Motor neuron (in vitro differentiated cells): ENCODE measurements around the gene TRIM26. TPM values are rescaled to one million over a fixed set of nuclear protein-coding genes. Genes with fewer than 3 reads are reported as not detected.
"Not testable (repeated sequence)": the region's sequence is repeated elsewhere in the genome, so short reads cannot be mapped to it uniquely, and the experiment has no call there.

Source experiments
- ATAC-seq, 8 experiments: fragments of 200-7000 bp; cut with Tn5 transposase; replicated peaks in 6 of 8; 2 replicates each; pipeline ENCODE4 v1.8.0; 2021; ENCODE audit warnings: mild to moderate bottlenecking in 8 of 8, moderate library complexity in 8 of 8
- H3K27ac ChIP-seq, 2 donors: fragments of 250-450 bp; sonication (Bioruptor Pico); 2 replicates each; pipeline ENCODE4 v1.9.0; 2021; ENCODE audit warnings: antibody characterized with exemption in 2 of 2, mild to moderate bottlenecking in 2 of 2, moderate library complexity in 1 of 2
- H3K4me1 ChIP-seq, 2 donors: fragments of 250-450 bp; sonication (Bioruptor Pico); replicated peaks in 1 of 2; 2 replicates each; pipeline ENCODE4 v1.6.1; 2021; ENCODE audit warnings: antibody characterized with exemption in 2 of 2, mild to moderate bottlenecking in 2 of 2, moderate library complexity in 1 of 2
- H3K4me3 ChIP-seq, 5 donors: fragments of 250-450 bp; sonication (Bioruptor Pico); 2 replicates each; pipeline ENCODE4 v1.9.0; 2021; ENCODE audit warnings: antibody characterized with exemption in 5 of 5, mild to moderate bottlenecking in 5 of 5, moderate library complexity in 4 of 5
- WGBS, 10 experiments: fragments of 450-650 bp; shearing (Covaris generic); methylation state at CpG; one replicate each; pipeline ENCODE4 v1.0.0; 2022; 5-methylcytosine and 5-hydroxymethylcytosine counted together
- in situ Hi-C, 9 experiments: fragments of 400-800 bp; cut with MboI; loops; one replicate each; pipeline ENCODE4 v1.15.0; 2021; ENCODE audit warnings: low sequenced_read_pairs in 9 of 9, low pct_unique_long_range_greater_than_20kb in 2 of 9; ENCODE audit not compliant: unreplicated experiment in 9 of 9
- total RNA-seq, 8 experiments: library from RNA; unstranded; fragments of 300-600 nt; gene quantifications; 2 replicates each; pipeline versions ENCODE4 v1.2.3 to v1.2.4, GENCODE V29; 2022

Gene TRIM26
- total RNA-seq, 8 experiments from 2014 or later, result 20.7 to 60.1 (median 28.7) TPM

DNA sequence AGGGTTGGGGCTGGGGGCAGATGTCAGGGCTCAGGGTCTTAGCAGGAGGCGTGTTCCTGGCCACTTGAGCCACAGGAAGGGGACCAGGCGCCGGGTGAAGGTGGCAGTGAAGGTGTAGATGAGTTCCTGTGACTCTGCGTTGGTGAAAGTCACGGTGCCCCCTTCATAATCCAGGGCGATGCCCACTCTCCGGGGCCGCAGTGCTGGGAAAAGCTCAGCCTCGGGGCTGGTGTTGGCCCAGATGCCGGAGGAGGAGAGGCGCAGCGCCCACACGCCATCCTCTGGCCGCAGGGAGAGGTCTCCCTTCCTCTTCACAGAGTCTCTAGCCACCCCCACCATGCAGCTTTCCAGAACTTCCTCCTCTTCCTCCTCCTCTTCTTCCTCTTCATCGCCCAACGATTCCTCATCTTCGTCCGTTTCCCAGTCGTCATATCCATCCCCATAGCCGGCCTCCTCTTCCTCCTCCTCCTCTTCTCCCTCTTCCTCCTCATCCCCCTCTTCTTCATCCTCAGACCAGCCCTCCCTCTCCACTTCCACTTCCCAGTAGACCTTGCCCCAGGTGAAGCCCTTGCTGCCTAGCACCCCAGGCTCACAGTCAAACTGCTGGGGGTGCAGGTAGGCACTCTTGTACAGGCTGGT, 27.2 kb downstream of the TRIM26 start:
- H3K4me1 ChIP-seq, result no peaks in the 10 kb centered on the region
- no peak overlapping the region for H3K4me3 ChIP-seq
- ATAC-seq, result peak in 1 of 8 experiments; percentile 25
- H3K27ac ChIP-seq, result no peak overlapping the region
- in situ Hi-C loops, result no loop called here
- 81 to 100% (median 93%) methylated on average over 4 to 13 of the region's 20 CpGs; no CpG with 5 or more reads in 4 of the 10 experiments for WGBS, 10 experiments

DNA sequence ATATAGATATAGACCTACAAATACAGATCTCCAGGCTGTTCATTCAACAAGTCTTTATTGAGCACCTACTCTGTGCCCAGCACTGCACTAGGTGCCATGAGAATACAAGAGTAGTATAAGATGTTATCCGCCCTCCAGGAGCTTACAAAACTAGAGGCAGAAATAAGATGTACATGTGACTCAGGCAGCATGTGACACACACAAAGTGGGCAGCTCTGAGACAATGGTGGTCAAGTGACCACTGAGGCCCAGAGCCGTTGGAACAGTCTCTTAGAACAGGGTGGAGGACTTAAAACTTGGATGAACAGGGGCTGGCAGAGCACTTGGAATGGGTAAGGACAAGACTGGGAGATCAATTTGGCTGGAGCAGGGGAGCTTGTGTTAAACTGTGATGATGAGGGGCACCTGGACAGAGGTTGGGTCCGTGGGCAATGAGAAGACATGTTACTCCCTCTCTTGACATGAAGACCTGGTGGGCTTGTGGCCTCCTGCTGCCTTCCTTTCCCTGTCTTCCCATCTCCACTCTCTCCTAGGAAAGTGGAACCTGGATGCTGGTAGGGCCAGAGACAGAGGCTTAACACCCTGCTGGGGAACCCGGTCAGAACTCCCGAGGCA, 28.7 kb downstream of the TRIM26 start:
- H3K4me1 ChIP-seq, result no peaks in the 10 kb centered on the region
- in situ Hi-C loops, result no loop called here
- WGBS, 10 experiments, result 70 to 100% (median 100%) methylated on average over 1 to 5 of the region's 5 CpGs; no CpG with 5 or more reads in 2 of the 10 experiments
- no peak overlapping the region for H3K27ac ChIP-seq
- no peak for ATAC-seq
- H3K4me3 ChIP-seq, result no peak overlapping the region

DNA sequence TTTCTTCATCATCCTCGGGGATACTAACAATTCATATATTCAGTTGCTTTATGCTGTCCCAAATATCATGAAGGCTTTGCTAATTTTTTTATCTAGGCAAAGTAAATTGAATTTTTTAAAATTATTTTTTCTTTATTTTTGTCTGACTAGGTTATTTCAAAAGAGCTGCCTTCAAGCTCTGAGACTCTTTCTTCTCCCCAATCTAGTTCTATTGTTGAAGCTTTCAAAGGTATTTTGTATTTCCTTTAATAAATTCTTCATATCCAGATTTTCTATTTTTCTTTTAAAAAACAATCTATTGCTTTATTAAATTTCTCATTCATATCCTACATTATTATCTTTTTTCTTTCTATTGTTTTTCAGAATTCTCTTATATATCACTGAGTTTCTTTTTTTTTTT, 33.1 kb downstream of the TRIM26 start:
- Histone ChIP-seq H3K4me1 (no peaks in the 10 kb centered on the region), H3K27ac (no peak overlapping the region), H3K4me3 (no peak overlapping the region)
- in situ Hi-C loops, result no loop called here
- 0 to 94% (median 82%) methylated on average over 1 of the region's 1 CpG; no CpG with 5 or more reads in 1 of the 10 experiments for WGBS, 10 experiments
- no peak for ATAC-seq

DNA sequence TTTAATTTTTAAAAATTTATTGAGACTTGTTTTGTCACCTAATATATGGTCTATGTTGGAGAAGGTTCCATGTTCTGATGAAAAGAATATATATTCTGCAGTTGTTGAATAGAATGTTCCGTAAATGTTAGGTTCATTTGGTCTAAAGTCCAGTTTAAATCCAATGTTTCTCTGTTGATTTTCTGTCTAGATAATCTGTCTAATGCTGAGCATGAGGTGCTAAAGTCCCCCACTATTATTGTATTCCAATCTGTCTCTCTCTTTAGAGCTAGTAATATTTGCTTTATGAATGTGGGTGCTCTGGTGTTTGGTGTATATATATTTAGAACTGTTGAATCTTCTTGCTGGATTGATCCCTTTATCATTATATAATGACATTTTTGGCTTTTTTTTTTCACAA, 34.4 kb downstream of the TRIM26 start:
- Histone ChIP-seq H3K27ac (no peak overlapping the region), H3K4me1 (no peaks in the 10 kb centered on the region), H3K4me3 (no peak overlapping the region)
- 20 to 100% (median 50%) methylated on average over 1 of the region's 1 CpG; no CpG with 5 or more reads in 1 of the 10 experiments for WGBS, 10 experiments
- ATAC-seq, result no peak
- in situ Hi-C loops, result no loop called here

DNA sequence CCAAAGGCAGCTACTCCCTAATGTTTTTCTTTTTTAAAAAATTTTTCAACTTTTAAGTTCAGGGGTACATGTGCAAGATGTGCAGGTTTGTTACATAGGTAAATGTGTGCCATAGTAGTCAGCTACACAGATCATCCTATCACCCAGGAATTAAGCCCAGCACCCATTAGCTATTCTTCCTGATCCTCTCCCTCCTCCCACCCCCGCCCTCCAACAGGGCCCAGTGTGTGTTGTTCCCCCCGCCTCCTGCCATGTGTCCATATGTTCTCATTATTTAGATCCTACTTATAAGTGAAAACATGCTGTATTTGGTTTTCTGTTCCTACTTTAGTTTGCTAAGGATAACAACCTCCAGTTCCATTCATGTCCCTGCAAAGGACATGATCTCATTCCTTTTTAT, 37.4 kb downstream of the TRIM26 start:
- 80 to 86% methylated on average over 1 of the region's 2 CpGs; no CpG with 5 or more reads in 8 of the 10 experiments for WGBS, 10 experiments
- H3K27ac ChIP-seq, result no peak overlapping the region
- ATAC-seq, result no peak
- no peak overlapping the region for H3K4me3 ChIP-seq
- in situ Hi-C loops, result no loop called here
- H3K4me1 ChIP-seq, result no peaks in the 10 kb centered on the region

DNA sequence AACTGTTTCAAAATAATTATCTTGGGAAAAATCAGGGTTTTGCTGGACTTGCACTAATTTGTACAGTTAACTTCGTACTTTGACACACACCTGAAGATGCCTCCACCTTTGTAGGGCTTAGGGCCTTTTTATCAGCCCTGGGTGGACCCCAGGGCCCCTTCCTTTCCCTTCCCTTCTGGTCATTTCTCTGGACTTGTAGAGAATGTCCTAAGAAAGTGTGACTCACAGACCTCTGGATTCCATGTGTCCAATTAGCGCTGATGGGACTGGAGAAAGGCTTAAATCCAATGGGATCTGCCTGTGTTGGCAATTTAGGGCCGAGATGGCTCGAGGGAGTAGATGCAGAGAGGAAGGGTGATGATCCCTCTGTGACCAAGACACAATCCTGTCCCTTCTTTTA, 40.5 kb downstream of the TRIM26 start:
- ATAC-seq, result no peak
- Histone ChIP-seq H3K27ac (no peak overlapping the region), H3K4me3 (no peak overlapping the region), H3K4me1 (no peaks in the 10 kb centered on the region)
- in situ Hi-C loops, result no loop called here
- WGBS, 10 experiments, result 29 to 100% (median 80%) methylated on average over 1 to 4 of the region's 4 CpGs; no CpG with 5 or more reads in 3 of the 10 experiments

DNA sequence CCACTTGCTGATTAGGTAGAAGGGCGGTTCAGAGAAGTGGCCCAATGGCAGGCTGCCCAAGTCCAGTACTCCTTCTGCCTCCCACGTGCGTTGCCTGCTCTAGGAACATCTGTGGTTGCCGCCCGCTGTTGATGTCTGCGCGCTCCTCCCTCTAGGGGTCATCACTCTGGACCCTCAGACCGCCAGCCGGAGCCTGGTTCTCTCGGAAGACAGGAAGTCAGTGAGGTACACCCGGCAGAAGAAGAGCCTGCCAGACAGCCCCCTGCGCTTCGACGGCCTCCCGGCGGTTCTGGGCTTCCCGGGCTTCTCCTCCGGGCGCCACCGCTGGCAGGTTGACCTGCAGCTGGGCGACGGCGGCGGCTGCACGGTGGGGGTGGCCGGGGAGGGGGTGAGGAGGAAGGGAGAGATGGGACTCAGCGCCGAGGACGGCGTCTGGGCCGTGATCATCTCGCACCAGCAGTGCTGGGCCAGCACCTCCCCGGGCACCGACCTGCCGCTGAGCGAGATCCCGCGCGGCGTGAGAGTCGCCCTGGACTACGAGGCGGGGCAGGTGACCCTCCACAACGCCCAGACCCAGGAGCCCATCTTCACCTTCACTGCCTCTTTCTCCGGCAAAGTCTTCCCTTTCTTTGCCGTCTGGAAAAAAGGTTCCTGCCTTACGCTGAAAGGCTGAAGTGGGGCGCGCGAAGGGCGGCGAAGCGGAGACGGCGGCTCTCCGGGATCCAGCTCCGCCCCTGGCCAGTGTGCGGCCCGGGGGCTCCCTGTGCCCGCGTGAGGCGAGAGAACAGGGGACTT, 41.3 kb downstream of the TRIM26 start:
- Histone ChIP-seq H3K4me3 (peak overlapping the region in 1 of 5 donors; percentile 13), H3K4me1 (no peaks in the 10 kb centered on the region), H3K27ac (no peak overlapping the region)
- 0 to 82% (median 14%) methylated on average over 1 to 38 of the region's 62 CpGs; no CpG with 5 or more reads in 3 of the 10 experiments for WGBS, 10 experiments
- in situ Hi-C loops, result no loop called here
- ATAC-seq, result peak in 7 of 8 experiments; percentile 28 to 82 (median 48)

DNA sequence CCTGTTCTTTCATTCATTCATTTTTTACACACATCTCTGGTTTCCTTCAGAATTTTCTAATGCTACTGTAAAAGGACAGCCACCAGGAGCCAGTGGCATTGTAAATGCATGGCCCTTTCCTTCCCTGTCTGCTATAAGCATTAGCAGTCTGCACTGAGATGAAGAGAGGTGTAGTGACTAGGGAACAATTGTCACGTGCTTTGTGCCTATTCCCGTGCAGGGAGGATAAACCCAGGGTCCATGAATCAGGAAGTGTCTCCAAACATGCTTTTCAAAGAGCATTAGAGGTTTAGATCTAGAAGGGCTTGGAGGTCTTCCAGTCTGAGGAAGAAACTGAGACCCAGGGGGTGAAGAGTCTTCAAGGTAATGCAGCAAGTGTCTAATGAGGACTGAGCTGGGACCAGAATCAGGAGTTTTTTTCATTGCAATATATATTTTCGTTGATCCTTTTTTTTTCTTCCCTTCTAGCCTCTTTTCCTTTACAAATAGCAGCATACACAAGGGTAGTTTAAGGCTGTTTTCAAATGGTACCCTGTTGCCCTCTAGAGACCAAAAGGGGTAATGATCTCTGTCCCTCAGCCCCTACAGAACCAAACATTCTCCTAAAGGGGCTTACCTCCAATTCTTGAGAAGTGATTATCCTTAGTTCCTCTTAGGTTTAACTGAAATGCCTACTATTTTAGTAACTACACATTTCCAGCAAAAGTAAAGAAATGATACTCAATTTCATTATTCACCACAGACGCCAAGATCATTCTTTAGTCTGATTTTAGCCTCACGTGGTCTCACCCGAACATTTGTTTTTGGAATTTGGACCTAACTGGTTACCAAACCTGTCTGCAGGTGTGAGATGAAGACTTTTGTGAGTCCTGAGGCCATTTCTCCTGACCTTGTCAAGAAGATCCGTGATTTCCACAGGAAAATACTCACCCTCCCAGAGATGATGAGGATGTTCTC, 43.3 kb downstream of the TRIM26 start:
- Histone ChIP-seq H3K27ac (no peak overlapping the region), H3K4me1 (no peaks in the 10 kb centered on the region), H3K4me3 (no peak overlapping the region)
- WGBS, 10 experiments, result 0 to 40% (median 31%) methylated on average over 1 to 6 of the region's 7 CpGs; no CpG with 5 or more reads in 1 of the 10 experiments
- in situ Hi-C loops, result no loop called here
- peak in 4 of 8 experiments; percentile 41 to 79 (median 70) for ATAC-seq

DNA sequence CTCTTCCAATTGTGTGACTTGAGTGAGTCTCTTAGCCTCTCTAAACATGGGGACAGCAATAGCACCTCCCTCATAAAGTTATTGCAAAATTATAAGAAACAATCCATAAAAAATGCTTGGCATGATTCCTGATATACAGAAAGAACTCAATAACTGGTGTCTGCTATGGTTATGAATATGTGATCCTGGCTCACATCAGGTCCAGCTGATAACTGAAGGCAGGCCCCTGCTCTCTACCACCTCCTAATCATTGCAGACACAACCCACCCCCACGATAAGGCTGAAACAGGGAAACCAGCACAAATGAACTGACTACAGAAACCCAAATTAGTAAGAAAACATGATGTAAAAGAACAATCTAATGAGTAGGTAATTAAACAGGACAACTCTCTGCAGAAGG, 44.5 kb downstream of the TRIM26 start:
- H3K27ac ChIP-seq, result no peak overlapping the region
- ATAC-seq, result no peak
- no peaks in the 10 kb centered on the region for H3K4me1 ChIP-seq
- H3K4me3 ChIP-seq, result no peak overlapping the region
- in situ Hi-C loops, result no loop called here
- 20 to 43% (median 25%) methylated on average over 1 of the region's 1 CpG; no CpG with 5 or more reads in 6 of the 10 experiments for WGBS, 10 experiments

DNA sequence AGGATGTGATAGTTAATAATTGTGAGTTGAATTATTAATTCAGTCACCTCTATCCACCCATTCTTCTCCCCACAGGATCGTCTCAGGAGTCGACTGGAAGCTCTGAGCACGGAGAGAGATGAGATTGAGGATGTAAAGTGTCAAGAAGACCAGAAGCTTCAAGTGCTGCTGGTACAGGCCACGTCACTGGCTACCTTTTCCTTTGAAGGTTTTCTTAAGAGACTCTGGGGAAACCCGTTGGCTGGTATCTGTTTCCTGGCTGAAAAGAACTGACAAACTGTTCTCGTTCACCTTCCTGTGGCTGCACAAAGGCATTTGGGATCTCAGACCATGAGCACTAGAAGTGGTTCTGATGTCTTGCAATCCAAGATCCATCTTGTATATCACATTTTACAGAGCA, 46.1 kb downstream of the TRIM26 start:
- ATAC-seq, result no peak
- Histone ChIP-seq H3K27ac (no peak overlapping the region), H3K4me1 (no peaks in the 10 kb centered on the region), H3K4me3 (no peak overlapping the region)
- 8 to 100% (median 44%) methylated on average over 1 to 6 of the region's 6 CpGs; no CpG with 5 or more reads in 3 of the 10 experiments for WGBS, 10 experiments
- in situ Hi-C loops, result no loop called here

DNA sequence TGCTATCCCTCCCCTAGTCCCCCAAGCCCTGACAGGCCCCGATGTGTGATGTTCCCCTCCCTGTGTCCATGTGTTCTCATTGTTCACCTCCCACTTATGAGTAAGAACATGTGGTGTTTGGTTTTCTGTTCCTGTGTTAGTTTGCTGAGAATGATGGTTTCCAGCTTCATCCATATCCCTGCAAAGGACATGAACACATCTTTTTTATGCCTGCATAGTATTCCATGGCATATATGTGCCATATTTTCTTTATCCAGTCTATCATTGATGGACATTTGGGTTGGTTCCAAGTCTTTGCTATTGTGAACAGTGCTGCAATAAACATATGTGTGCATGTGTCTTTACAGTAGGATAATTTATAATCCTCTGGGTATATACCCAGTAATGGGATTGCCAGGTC, 48.0 kb downstream of the TRIM26 start:
- H3K4me3 ChIP-seq, H3K4me1 ChIP-seq, H3K27ac ChIP-seq, in situ Hi-C loops, ATAC-seq: not testable (repeated sequence)
- WGBS, 10 experiments, result 40 to 80% (median 40%) methylated on average over 1 of the region's 1 CpG; no CpG with 5 or more reads in 7 of the 10 experiments

DNA sequence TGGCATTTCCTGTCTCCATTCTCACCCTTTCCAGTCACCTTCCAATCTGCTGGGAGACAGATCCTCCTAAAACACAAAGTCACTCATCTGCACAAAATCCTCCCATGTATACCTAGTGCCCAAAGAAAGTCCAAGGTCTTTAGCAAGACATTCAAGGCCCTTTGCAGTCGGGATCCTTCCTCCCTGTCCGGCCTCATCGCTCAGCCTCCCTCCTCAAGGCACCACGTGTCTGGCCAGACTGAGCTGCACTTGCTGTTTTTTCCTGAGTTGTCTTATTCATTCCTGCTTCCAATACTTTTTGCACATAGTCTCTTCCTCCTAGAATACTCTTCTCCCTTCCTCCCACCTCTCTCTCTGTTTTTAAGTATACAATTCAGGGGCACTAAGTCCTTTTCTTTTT, 48.5 kb downstream of the TRIM26 start:
- no peaks in the 10 kb centered on the region for H3K4me1 ChIP-seq
- in situ Hi-C loops, result no loop called here
- ATAC-seq, result no peak

More for the DNA sequence above, 48.5 kb downstream of the TRIM26 start:
- H3K27ac ChIP-seq, result no peak overlapping the region
- 33 to 83% (median 75%) methylated on average over 1 to 4 of the region's 4 CpGs for WGBS, 10 experiments
- H3K4me3 ChIP-seq, result no peak overlapping the region
